Activated T-helper 17 cell treated with anti-CD3 and anti-CD28 coated beads, Interleukin-2, amount 50 U/mL, for 72 hours (primary cell): ENCODE results near the gene MRFAP1L1. TPM values are rescaled to one million over a fixed set of nuclear protein-coding genes. Genes with fewer than 3 reads are reported as not detected.

Source experiments
- total RNA-seq, 2 donors: library from RNA; stranded (reverse); gene quantifications; one replicate each; pipeline ENCODE4 v1.2.3, GENCODE V29; 2022

The MRFAP1L1 gene
- total RNA-seq, 2 donors from 2014 or later, result 35.8 to 53.6 TPM

Other genes with a start within 250 kb of the MRFAP1L1 start
- gene PPP2R2C, start 237.3 kb downstream of the MRFAP1L1 start, total RNA-seq, result not detected
- gene MAN2B2, start 134.7 kb downstream of the MRFAP1L1 start, total RNA-seq, result 10 to 100 TPM; 19.5 to 20.3 TPM
- 10 to 100 TPM; 86.7 to 96.7 TPM for gene MRFAP1, start 69.2 kb downstream of the MRFAP1L1 start, total RNA-seq
- gene S100P, start 16.0 kb downstream of the MRFAP1L1 start, total RNA-seq, result 1 to 10 TPM in 1 of 2 donors, under 1 TPM in 1; 0.87 to 2.5 TPM
- gene BLOC1S4, start 6.3 kb upstream of the MRFAP1L1 start, total RNA-seq, result 10 to 100 TPM; 15.9 to 17.7 TPM
- gene KIAA0232, start 72.9 kb upstream of the MRFAP1L1 start, total RNA-seq, result 10 to 100 TPM in 1 of 2 donors, 1 to 10 TPM in 1; 9.4 to 10.5 TPM
- 10 to 100 TPM; 44.1 to 63.8 TPM for gene TBC1D14, start 200.0 kb upstream of the MRFAP1L1 start, total RNA-seq